NCI-H1930 (cell line): Measurements from ENCODE around the gene MAP3K10.
"Not testable (repeated sequence)": the region's sequence is repeated elsewhere in the genome, so short reads cannot be mapped to it uniquely, and the experiment has no call there.

Experiments used
- DNase-seq, 2 experiments: peaks; one replicate each; lab custom pipeline; 2025; lab: John Stamatoyannopoulos, UW

MAP3K10 gene

GRCh38 chr19:40217027-40217810 is 26.0 kb downstream of the MAP3K10 start:
- DNase-seq: peak; percentile 74 to 86

GRCh38 chr19:40217934-40218890 is 27.0 kb downstream of the MAP3K10 start, which contains the start of gene TTC9B:
Gene TTC9B, minus strand, starts transcription at chr19:40218384. Its CDS starts 3 bp downstream, at chr19:40218381.
- DNase-seq: peak; percentile 72 to 80

GRCh38 chr19:40219029-40219428 is 27.8 kb downstream of the MAP3K10 start:
- not testable (repeated sequence) for DNase-seq

GRCh38 chr19:40219721-40220276 is 28.6 kb downstream of the MAP3K10 start:
- DNase-seq: no peak

GRCh38 chr19:40220674-40221073 is 29.4 kb downstream of the MAP3K10 start:
- no peak for DNase-seq

- DNase-seq: peak; percentile 57 to 70
Measured at GRCh38 chr19:40221858-40222619, 30.8 kb downstream of the MAP3K10 start.

- no peak for DNase-seq
Measured at GRCh38 chr19:40223135-40223822, 32.1 kb downstream of the MAP3K10 start.

GRCh38 chr19:40224342-40225150 is 33.3 kb downstream of the MAP3K10 start:
- no peak for DNase-seq

GRCh38 chr19:40225440-40226305 is 34.4 kb downstream of the MAP3K10 start:
- DNase-seq: no peak

GRCh38 chr19:40228346-40228745 is 37.1 kb downstream of the MAP3K10 start:
- no peak for DNase-seq

- DNase-seq: no peak
Measured at GRCh38 chr19:40228863-40229262, 37.6 kb downstream of the MAP3K10 start.

- no peak for DNase-seq
Measured at GRCh38 chr19:40229484-40229883, 38.3 kb downstream of the MAP3K10 start.

- no peak for DNase-seq
Measured at GRCh38 chr19:40229926-40230417, 38.7 kb downstream of the MAP3K10 start.

GRCh38 chr19:40231057-40231456 is 39.8 kb downstream of the MAP3K10 start:
- no peak for DNase-seq

- no peak for DNase-seq
Measured at GRCh38 chr19:40231544-40232424, 40.6 kb downstream of the MAP3K10 start.

- no peak for DNase-seq
Measured at GRCh38 chr19:40232479-40232878, 41.3 kb downstream of the MAP3K10 start.

GRCh38 chr19:40232949-40233810 is 42.0 kb downstream of the MAP3K10 start:
- DNase-seq: no peak
